HEK293T (cell line): Measurements from ENCODE around the gene GSTK1.

ENCODE experiments used
- ARNT ChIP-seq: fragments of 450-650 bp; IDR thresholded peaks from 2 replicates; pipeline ENCODE4 v1.6.1; 2017; ENCODE audit warnings: mild to moderate bottlenecking
- BHLHE40 ChIP-seq: fragments of 450-650 bp; IDR thresholded peaks from 2 replicates; pipeline ENCODE4 v1.6.1; 2016; ENCODE audit warnings: mild to moderate bottlenecking, moderate library complexity, borderline replicate concordance
- ELF4 ChIP-seq: fragments of 450-650 bp; IDR thresholded peaks from 2 replicates; pipeline ENCODE4 v1.6.1; 2017; ENCODE audit warnings: antibody characterized with exemption
- FOXA1 ChIP-seq: fragments of 450-650 bp; IDR thresholded peaks from 2 replicates; pipeline ENCODE4 v1.6.1; 2016; ENCODE audit warnings: mild to moderate bottlenecking
- FOXM1 ChIP-seq: fragments of 450-650 bp; IDR thresholded peaks from 2 replicates; pipeline ENCODE4 v1.6.1; 2017; ENCODE audit warnings: mild to moderate bottlenecking, borderline replicate concordance
- LEF1 ChIP-seq: fragments of 450-650 bp; IDR thresholded peaks from 2 replicates; pipeline ENCODE4 v1.6.1; 2017; ENCODE audit warnings: mild to moderate bottlenecking, borderline replicate concordance
- SP1 ChIP-seq: fragments of 450-650 bp; IDR thresholded peaks from 2 replicates; pipeline ENCODE4 v1.6.1; 2017
- ZNF384 ChIP-seq: fragments of 450-650 bp; IDR thresholded peaks from 2 replicates; pipeline ENCODE4 v1.6.1; 2016
- TF ChIP-seq, protein P1 (sequence below): fragments of 450-650 bp; IDR thresholded peaks from 2 replicates; pipeline ENCODE4 v1.6.1; 2016

DNA sequence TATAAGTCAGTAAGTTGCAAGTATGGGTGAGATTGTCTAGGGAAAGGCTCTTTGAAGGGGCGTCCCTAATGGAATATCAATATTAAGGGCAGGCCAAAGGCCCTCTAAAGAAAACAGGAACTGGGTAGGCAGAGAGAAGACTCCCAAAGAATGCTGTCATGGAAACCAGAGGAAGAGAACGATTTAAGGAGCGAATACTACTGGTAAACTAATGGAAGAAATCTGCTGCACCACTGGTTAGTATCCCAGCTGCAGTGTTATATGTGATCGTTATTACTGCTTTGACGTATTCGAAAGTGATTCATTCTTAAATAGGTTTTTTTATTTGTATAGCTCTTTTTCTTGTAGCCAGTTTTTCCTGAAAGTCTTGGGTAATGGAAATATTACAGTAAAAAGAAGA lies 26.2 kb downstream of the GSTK1 start:
- no peak for TF ChIP-seq SP1
- no peak for TF ChIP-seq BHLHE40
- TF ChIP-seq FOXM1, result no peak
- TF ChIP-seq ZNF384, result no peak
- TF ChIP-seq, protein P1, sequence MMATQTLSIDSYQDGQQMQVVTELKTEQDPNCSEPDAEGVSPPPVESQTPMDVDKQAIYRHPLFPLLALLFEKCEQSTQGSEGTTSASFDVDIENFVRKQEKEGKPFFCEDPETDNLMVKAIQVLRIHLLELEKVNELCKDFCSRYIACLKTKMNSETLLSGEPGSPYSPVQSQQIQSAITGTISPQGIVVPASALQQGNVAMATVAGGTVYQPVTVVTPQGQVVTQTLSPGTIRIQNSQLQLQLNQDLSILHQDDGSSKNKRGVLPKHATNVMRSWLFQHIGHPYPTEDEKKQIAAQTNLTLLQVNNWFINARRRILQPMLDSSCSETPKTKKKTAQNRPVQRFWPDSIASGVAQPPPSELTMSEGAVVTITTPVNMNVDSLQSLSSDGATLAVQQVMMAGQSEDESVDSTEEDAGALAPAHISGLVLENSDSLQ, result no peak
- TF ChIP-seq ARNT, result no peak
- TF ChIP-seq LEF1, result no peak
- no peak for TF ChIP-seq FOXA1
- TF ChIP-seq ELF4, result no peak
